T47D (cell line): ENCODE data around the gene DGKI.
"Not testable (repeated sequence)": the region's sequence is repeated elsewhere in the genome, so short reads cannot be mapped to it uniquely, and the experiment has no call there.

Experiments used
- DNase-seq, 2 experiments: peaks; one replicate each; pipeline versions ENCODE4 v3.0.0 to v3.0.0-alpha.2; 2011 to 2012; ENCODE audit warnings: low read depth in 1 of 2, low spot score in 1 of 2
- JUND ChIP-seq: IDR thresholded peaks from 2 replicates; pipeline ENCODE4 v1.6.1; 2012; ENCODE audit warnings: low read depth
- in situ Hi-C: cut with HindIII; loops from 2 replicates; pipeline ENCODE4 v1.10.0; 2016; ENCODE audit warnings: low sequenced_read_pairs, low pct_unique_long_range_greater_than_20kb

DGKI gene

GRCh38 chr7:137838706-137839315 is 8.0 kb downstream of the DGKI start:
- in situ Hi-C loops: no loop called here
- DNase-seq: no peak
- TF ChIP-seq JUND: no peak

DNA sequence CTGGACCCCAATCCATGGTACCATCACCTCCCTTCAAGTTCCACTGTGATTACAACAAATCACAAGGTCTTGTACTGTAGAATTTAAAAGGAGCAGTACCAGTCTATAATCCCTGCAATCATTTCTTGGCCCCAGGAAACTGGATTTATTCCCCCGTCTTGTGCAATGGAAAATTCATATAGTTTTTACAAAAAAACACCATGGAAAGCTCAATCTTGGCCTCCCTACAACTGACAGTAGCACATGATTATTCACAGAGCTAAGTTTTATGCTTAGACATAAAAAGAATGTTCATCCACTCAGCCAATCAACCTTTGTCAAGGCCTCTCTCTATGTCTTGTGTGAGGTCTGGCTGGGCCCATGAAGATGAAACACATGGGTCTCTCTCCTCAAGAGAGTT is 10.2 kb downstream of the DGKI start:
- TF ChIP-seq JUND: no peak
- DNase-seq: no peak
- in situ Hi-C loops: no loop called here

DNA sequence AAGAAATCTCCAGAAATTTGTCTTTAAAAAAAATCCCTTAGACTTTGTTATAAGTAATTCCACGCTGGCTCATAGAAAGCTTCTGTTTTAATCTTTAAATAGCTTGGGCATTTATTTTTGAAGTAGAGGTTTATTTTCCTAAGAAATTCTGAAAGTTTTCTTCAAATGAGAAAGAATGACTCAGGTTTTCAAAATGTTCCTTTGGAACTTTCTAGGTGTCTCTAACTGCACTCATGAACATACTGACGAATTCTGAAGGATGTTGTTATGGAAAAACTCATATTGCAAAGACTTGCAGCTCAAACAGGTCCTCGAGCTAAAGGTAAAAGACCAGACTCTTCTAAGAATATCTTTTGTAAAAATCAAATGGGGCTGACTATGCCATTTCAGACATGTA is 10.7 kb downstream of the DGKI start:
- DNase-seq: no peak
- no peak for TF ChIP-seq JUND
- in situ Hi-C loops: no loop called here

GRCh38 chr7:137835486-137836112 is 11.2 kb downstream of the DGKI start:
- DNase-seq: no peak
- no peak for TF ChIP-seq JUND
- in situ Hi-C loops: no loop called here

DNA sequence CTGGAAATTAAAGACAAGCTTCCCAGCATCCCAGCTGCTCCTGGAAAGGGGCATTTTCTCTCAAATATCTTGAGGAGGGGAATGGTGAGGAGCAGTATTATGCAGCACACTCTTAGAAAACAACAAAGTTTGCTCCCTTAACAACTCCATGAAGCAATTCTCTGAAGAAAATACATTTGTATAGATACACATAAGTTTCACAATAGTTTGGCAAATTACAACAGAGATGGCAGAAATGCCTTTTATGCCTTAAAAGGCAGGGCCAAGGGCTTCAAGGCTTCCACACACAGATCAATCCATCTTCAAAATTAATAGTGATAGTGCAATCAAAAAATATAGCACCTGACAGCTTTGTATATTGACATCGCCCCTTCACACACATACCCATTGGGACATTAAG is 12.2 kb downstream of the DGKI start:
- DNase-seq: no peak
- in situ Hi-C loops: no loop called here

DNA sequence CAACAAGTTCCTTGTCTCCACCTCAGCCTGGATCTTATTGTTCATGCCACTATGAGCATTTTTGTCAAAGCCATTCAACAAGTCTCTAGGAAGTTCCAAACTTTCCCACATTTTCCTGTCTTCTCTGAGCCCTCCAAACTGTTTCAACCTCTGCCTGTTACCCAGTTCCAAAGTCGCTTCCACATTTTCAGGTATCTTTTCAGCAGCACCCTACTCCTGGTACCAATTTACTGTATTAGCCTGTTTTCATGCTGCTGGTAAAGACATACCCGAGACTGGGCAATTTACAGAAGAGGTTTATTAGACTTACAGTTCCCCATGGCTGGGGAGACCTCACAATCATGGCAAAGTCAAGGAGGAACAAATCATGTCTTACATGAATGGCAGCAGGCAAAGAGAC is 13.8 kb downstream of the DGKI start:
- DNase-seq, in situ Hi-C loops: not testable (repeated sequence)

More for the DNA sequence above, 12.2 kb downstream of the DGKI start:
- no peak for TF ChIP-seq JUND

DNA sequence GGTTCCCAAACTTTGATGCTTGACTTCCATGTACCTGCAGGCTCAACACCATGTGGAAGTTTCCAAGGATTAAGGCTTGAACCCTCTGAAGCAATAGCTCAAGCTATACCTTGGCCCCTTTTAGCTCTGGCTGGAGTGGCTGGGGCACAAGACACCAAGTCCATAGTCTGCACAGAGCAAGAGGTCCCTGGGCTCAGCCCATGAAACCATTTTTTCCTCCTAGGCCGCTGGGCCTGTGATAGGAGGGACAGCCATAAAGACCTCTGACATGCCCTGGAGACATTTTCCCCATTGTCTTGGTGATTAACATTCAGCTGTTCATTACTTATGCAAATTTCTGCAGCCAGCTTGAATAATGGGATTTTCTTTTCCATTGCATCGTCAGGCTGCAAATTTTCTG is 14.4 kb downstream of the DGKI start:
- TF ChIP-seq JUND: no peak
- in situ Hi-C loops: no loop called here
- no peak for DNase-seq

DNA sequence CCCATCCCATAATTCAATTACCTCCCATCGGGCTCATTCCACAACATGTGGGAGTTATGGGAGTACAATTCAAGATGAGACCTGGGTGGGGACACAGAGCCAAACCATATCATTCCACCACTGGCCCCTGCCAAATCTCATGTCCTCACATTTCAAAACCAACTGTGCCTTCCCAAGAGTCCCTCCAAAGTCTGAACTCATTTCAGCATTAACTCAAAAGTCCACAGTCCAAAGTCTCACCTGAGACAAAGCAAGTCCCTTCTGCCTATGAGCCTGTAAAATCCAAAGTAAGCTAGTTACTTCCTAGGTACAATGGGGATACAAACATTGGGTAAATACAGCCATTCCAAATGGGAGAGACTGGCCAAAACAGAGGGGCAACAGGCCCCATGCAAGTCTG is 15.2 kb downstream of the DGKI start:
- DNase-seq, in situ Hi-C loops: not testable (repeated sequence)

GRCh38 chr7:137829337-137829992 is 17.3 kb downstream of the DGKI start:
- no peak for TF ChIP-seq JUND
- in situ Hi-C loops: no loop called here
- no peak for DNase-seq

DNA sequence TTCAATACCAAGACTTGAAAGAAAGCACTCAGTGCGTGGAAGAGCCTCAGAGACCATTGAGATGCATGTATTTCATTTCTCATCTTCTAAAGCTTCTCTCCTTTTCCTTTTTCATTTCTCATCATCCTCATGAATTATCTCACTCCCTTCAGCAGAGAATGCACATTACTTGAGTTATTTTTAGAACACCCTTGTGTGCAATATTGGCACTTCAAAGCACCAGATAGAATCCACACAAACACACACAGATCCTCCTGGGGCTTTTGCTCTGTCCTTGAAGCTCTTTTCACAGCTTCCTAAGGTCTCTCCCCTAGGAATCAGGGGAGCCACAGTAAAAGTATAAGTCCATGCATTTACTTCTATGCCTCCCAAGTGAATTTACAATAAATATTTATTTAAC is 18.3 kb downstream of the DGKI start:
- in situ Hi-C loops: no loop called here
- no peak for TF ChIP-seq JUND
- no peak for DNase-seq

- in situ Hi-C loops: no loop called here
- no peak for TF ChIP-seq JUND
- DNase-seq: no peak
Measured at GRCh38 chr7:137825489-137825888, 21.3 kb downstream of the DGKI start.

- in situ Hi-C loops: no loop called here
- no peak for TF ChIP-seq JUND
- DNase-seq: no peak
Measured at GRCh38 chr7:137820677-137821420, 25.9 kb downstream of the DGKI start.

- in situ Hi-C loops: no loop called here
Measured at GRCh38 chr7:137820156-137820555, 26.6 kb downstream of the DGKI start.

More at GRCh38 chr7:137820156-137820555, 26.6 kb downstream of the DGKI start:
- no peak for DNase-seq
- TF ChIP-seq JUND: no peak
